ENCODE measurements around the gene CLTRN. TPM values are rescaled to one million over a fixed set of nuclear protein-coding genes. Genes with fewer than 3 reads are reported as not detected.

CLTRN gene
- total RNA-seq, 1 experiment from 2014 or later, result 1.7 TPM

DNA sequence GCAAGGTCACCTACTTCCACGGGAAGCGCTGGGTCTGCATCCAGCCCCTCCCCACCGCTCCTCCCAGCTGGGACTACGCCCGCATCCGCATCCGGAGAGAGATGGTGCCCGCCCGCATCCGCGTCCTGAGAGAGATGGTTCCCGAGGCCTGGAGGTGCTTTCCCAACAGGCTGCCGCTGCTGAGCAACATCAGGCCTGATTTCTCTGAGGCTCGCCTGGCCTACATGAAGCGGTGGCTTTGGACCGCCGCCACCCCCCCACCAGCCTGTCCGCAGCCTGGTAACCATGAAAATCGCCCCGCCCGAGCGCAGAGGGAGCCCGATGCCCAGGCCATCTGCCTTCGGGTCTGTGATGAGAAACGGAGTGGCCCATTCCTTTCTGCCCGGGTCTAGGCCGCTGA is 18.1 kb downstream of the CLTRN start:
- POLR2A ChIA-PET, result no interaction called here
- Histone ChIP-seq H3K4me1 (no peaks in the 10 kb centered on the region), H3K4me3 (ENCODE audit: low read depth, low read length) (no peak overlapping the region), H3K27me3 (replicated peaks; ENCODE audit: control insufficient read depth, insufficient read depth, low read length) (no peaks in the 10 kb centered on the region), H3K9me3 (no peaks in the 10 kb centered on the region), H3K36me3 (ENCODE audit: control insufficient read depth, insufficient read depth, low read length) (no peaks in the 10 kb centered on the region)
- no TSS peak for BruUV-seq (replicated peaks)
- Mint-ChIP-seq H3K27me3 (ENCODE audit: insufficient read depth, unreplicated experiment) (no peaks in the 10 kb centered on the region), H3K4me1 (ENCODE audit: low read depth, unreplicated experiment) (no peaks in the 10 kb centered on the region), H3K9me3 (ENCODE audit: unreplicated experiment) (no peaks in the 10 kb centered on the region), H3K4me3 (ENCODE audit: unreplicated experiment) (no peak overlapping the region), H3K27ac (ENCODE audit: unreplicated experiment) (no peak overlapping the region), H3K36me3 (ENCODE audit: insufficient read depth, unreplicated experiment) (no peaks in the 10 kb centered on the region)
- no peak for DNase-seq
- CTCF ChIA-PET, result no interaction called here
- TF ChIP-seq, protein P1, sequence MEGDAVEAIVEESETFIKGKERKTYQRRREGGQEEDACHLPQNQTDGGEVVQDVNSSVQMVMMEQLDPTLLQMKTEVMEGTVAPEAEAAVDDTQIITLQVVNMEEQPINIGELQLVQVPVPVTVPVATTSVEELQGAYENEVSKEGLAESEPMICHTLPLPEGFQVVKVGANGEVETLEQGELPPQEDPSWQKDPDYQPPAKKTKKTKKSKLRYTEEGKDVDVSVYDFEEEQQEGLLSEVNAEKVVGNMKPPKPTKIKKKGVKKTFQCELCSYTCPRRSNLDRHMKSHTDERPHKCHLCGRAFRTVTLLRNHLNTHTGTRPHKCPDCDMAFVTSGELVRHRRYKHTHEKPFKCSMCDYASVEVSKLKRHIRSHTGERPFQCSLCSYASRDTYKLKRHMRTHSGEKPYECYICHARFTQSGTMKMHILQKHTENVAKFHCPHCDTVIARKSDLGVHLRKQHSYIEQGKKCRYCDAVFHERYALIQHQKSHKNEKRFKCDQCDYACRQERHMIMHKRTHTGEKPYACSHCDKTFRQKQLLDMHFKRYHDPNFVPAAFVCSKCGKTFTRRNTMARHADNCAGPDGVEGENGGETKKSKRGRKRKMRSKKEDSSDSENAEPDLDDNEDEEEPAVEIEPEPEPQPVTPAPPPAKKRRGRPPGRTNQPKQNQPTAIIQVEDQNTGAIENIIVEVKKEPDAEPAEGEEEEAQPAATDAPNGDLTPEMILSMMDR (IDR thresholded peaks at IDR 0.05; ENCODE audit: insufficient read depth in 1 of 2, low read depth in 1 of 2, low read length in 1 of 2, severe bottlenecking in 1 of 2, unreplicated experiment in 1 of 2), result no peak
- intact Hi-C loops (cut with micrococcal nuclease; ENCODE audit: unreplicated experiment), result loop anchor here (5.0 to 10.0 kb wide), 2 partner anchors 149 to 302 kb away; no protein-coding TSS in a partner anchor

DNA sequence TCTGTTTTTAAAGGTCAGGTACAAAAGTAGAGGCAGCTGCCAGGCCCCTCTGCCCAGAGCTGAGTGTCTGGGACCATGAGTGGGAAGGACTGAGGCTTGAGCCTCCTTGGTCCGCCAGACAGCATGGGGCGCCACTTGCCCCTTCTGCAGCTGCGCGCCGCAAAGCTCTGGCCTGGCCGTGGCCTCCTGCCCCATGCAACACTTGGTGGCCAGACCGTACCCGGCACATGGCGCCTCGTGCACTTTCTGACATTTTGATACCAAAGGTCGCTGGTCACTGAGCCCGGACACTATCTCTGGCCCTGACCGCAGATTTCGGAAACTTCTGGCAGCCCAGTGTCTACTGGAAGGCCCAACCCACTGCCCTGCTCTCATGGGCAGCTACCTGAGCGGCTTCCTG is 18.6 kb downstream of the CLTRN start:
- Histone ChIP-seq H3K27me3 (replicated peaks; ENCODE audit: control insufficient read depth, insufficient read depth, low read length) (no peaks in the 10 kb centered on the region), H3K4me3 (ENCODE audit: low read depth, low read length) (no peak overlapping the region), H3K36me3 (ENCODE audit: control insufficient read depth, insufficient read depth, low read length) (no peaks in the 10 kb centered on the region), H3K4me1 (no peaks in the 10 kb centered on the region), H3K9me3 (no peaks in the 10 kb centered on the region)
- H3K27me3 Mint-ChIP-seq (ENCODE audit: insufficient read depth, unreplicated experiment), result no peaks in the 10 kb centered on the region
- H3K9me3 Mint-ChIP-seq (ENCODE audit: unreplicated experiment), result no peaks in the 10 kb centered on the region
- ChIA-PET CTCF (no interaction called here), POLR2A (no interaction called here)
- TF ChIP-seq, protein P1 (IDR thresholded peaks at IDR 0.05; ENCODE audit: insufficient read depth in 1 of 2, low read depth in 1 of 2, low read length in 1 of 2, severe bottlenecking in 1 of 2, unreplicated experiment in 1 of 2), result no peak
- H3K4me1 Mint-ChIP-seq (ENCODE audit: low read depth, unreplicated experiment), result no peaks in the 10 kb centered on the region
- no peak overlapping the region for H3K4me3 Mint-ChIP-seq (ENCODE audit: unreplicated experiment)
- BruUV-seq (replicated peaks), result no TSS peak
- H3K36me3 Mint-ChIP-seq (ENCODE audit: insufficient read depth, unreplicated experiment), result no peaks in the 10 kb centered on the region
- intact Hi-C loops (cut with micrococcal nuclease; ENCODE audit: unreplicated experiment), result loop anchor here (5.0 to 10.0 kb wide), 2 partner anchors 149 to 301 kb away; no protein-coding TSS in a partner anchor
- no peak for DNase-seq
- H3K27ac Mint-ChIP-seq (ENCODE audit: unreplicated experiment), result no peak overlapping the region

DNA sequence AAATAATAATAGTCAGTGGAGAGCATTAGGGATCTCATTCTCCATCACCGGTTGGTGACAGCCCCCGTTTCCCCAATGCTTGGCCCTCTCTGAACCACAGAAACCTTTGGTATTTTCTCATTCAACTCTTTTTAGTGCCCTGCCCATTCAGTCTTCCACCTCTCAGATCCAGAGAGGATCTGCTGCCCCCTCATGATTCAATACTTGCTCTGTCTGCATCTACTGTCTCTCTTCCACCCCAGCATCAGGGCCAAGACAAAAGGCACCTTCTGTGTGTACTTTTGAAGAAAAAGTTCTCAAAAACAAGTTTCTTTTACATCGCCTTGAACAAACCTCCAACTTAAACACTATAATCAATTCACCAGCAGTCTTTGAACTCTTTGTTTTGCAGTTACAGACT is 19.3 kb downstream of the CLTRN start:
- H3K4me3 ChIP-seq (ENCODE audit: low read depth, low read length), result no peak overlapping the region
- DNase-seq, result peak in 1 of 2 experiments; percentile 2
- Mint-ChIP-seq H3K27me3 (ENCODE audit: insufficient read depth, unreplicated experiment) (no peaks in the 10 kb centered on the region), H3K4me3 (ENCODE audit: unreplicated experiment) (no peak overlapping the region), H3K4me1 (ENCODE audit: low read depth, unreplicated experiment) (no peaks in the 10 kb centered on the region), H3K27ac (ENCODE audit: unreplicated experiment) (no peak overlapping the region), H3K36me3 (ENCODE audit: insufficient read depth, unreplicated experiment) (no peaks in the 10 kb centered on the region), H3K9me3 (ENCODE audit: unreplicated experiment) (no peaks in the 10 kb centered on the region)
- no peaks in the 10 kb centered on the region for H3K9me3 ChIP-seq
- ChIA-PET POLR2A (no interaction called here), CTCF (no interaction called here)
- no TSS peak for BruUV-seq (replicated peaks)
- no peaks in the 10 kb centered on the region for H3K4me1 ChIP-seq
- no peaks in the 10 kb centered on the region for H3K27me3 ChIP-seq (replicated peaks; ENCODE audit: control insufficient read depth, insufficient read depth, low read length)
- TF ChIP-seq, protein P1 (IDR thresholded peaks at IDR 0.05; ENCODE audit: insufficient read depth in 1 of 2, low read depth in 1 of 2, low read length in 1 of 2, severe bottlenecking in 1 of 2, unreplicated experiment in 1 of 2), result no peak
- intact Hi-C loops (cut with micrococcal nuclease; ENCODE audit: unreplicated experiment), result loop anchor here (2.0 to 10.0 kb wide), 3 partner anchors 50 to 300 kb away; no protein-coding TSS in a partner anchor
- H3K36me3 ChIP-seq (ENCODE audit: control insufficient read depth, insufficient read depth, low read length), result no peaks in the 10 kb centered on the region
